GM11168 (cell line): Measurements from ENCODE around the gene ZFAND2A.

ENCODE experiments used
- in situ Hi-C: fragments of 300-500 bp; cut with MboI; formaldehyde crosslinking; loops from one replicate; pipeline ENCODE4 v1.12.0; 2022; ENCODE audit warnings: low sequenced_read_pairs; ENCODE audit not compliant: unreplicated experiment

Gene ZFAND2A

DNA sequence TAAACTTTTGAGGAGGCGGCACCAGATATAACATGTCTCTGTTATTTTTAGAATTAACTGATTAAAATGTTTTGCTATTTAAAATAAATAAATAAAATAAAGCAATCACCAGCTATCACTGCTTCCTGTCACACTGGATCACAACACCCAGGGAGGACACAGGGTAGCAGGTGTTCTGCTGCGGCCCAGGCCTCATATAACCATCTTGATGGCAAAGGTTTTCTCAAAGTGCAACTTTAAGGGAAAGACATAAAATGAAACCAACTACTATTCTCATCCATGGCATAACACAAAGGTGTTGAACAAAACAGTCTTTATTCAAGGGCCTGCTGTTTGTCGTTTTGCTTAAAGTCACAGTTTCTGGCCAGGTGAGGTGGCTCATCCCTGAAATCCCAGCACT is 48.8 kb downstream of the ZFAND2A start:
- in situ Hi-C loops, result no loop called here

DNA sequence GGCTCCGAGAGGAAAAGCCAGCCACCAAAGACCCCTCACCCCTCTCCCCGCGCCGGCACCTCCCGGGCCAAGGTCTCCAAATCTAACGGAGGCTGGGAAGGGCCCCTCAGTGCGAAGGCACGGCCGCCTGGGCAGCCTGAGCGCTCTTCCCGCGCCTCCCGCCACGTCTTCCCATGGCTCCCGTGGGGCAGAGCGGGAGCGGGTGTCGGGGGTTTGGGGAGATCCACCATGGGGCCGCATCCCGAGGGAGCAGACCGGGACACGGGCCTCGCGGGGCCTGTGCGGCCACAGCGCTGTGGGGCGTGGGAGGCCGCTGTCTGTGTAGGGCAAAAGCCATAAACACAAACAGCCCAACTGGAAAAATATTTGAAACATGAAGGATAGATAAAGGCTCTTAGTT is 49.6 kb downstream of the ZFAND2A start:
- in situ Hi-C loops, result no loop called here

- in situ Hi-C loops, result no loop called here
These were observed 50.2 kb downstream of the ZFAND2A start for GRCh38 chr7:1109581-1110310.

GRCh38 chr7:1108264-1108920 is 51.6 kb downstream of the ZFAND2A start:
- in situ Hi-C loops, result no loop called here

GRCh38 chr7:1106793-1107421 is 53.1 kb downstream of the ZFAND2A start:
- in situ Hi-C loops, result no loop called here

- in situ Hi-C loops, result no loop called here
These were observed 53.8 kb downstream of the ZFAND2A start for GRCh38 chr7:1106063-1106792.

- in situ Hi-C loops, result no loop called here
These were observed 54.8 kb downstream of the ZFAND2A start for GRCh38 chr7:1105189-1105588.

DNA sequence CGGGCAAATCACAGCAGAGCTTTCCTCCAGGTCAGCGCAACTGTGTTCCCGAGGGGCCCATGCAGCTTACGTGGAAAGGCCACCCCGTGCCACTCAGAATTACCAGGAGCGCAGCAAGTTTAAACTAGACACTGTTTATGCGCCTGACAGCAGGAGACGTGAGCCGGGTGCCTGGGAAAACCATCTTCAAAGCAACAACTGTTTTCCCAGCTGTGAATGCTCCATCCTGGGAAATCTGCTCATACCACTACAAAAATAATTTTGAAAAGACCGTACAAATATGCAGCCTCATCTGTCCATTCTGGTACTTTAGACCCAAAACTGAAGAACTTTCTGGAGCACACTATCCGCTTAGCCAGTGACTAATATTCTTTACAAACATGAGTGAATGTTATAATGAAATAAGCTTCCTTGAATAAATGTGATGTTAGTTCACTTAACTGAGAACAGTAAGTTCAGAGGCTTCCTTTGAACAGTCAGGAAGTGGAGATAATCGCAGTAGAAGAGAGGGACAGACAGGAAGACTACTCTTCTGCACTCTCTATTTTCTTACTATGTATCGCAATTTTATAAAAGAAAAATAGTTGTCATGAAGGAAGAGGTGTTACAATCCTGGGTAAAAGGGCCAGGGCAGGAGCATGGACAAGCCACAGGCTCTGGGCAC is 55.3 kb downstream of the ZFAND2A start:
- in situ Hi-C loops, result no loop called here

DNA sequence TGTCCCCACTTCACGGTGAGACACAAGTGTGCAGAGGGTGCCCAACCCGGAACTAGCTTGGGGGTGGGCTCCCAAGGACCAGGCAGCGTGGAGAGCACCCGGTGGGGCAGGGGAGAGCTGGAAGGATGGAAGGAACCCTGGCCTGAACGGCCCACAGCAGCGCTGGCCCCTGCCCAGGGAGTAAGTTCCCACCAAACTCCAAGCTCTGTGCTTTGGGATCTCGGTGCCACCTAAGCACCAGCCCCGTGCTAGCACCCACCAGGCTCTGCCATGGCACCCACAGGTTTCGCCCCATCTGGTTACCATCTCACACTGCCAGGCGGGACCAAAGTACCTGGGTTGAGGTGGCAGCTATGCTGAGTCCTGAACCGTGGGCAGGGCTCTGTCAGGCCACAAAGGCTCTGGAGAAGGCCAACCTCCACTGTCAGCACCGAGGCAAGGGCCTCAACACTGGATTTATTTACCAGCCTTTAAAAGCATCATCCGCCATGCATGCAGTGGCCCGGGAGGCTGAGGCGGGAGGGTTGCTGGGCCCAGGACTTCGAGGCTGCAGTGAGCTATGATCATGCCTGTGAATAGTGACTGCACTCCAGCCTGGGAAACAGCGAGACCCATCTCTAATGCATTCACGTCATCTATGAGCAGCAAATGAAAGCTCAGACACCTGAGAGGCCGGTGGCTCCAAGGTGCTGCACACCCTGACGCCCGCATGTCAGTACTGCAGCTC is 56.0 kb downstream of the ZFAND2A start:
- in situ Hi-C loops, result no loop called here

DNA sequence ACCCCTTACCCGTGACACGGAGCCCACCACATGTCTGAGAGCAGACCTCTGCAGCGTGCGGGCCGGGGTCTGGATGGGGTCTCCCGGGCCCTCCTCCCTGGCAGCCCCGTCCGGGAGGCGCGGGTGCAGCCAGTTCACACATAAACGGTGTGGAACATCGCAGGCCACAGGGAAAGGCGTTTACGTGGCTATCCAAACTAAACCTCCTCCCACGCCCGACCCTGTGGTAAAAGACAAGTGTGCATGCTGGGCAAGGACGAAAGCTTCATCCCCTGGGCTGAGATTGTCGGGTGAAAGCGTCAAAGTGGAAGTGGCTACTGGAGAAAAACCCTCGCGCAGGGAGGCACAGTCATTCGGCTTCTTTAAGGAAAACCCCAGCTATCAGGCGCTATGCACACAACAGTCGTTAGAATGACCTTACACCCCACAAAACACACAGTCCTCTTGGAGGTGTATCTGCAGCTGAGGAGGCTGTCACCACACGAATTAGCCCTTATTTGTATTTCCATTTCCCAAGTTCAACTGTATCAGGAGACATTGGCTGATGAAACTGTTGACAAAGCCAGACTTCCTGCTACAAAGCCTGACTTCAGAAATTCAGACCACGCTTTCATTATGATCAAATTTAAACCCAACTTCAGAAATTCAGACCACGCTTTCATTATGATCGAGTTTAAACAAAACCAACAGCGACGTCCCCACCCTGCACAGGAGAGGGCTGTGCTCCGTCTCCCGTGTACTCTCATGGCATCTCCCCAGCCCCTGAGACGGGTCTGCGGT is 56.8 kb downstream of the ZFAND2A start:
- in situ Hi-C loops, result no loop called here
